Panc1 (cell line): ENCODE measurements around the gene SLC25A33. TPM values are rescaled to one million over a fixed set of nuclear protein-coding genes. Genes with fewer than 3 reads are reported as not detected.

Source experiments
- ATAC-seq: fragments of 200-7000 bp; cut with Tn5 transposase; 2 replicates; pipeline ENCODE4 v1.9.1; 2020; ENCODE audit warnings: mild to moderate bottlenecking, moderate library complexity
- BruUV-seq: library from RNA; stranded (reverse); fragments of 400-500 nt; replicated peaks from 2 replicates; lab custom pipeline; 2021; lab: Mats Ljungman, UMichigan
- CTCF ChIA-PET: fragments of 300-600 bp; sonication (Branson Sonifier 250); formaldehyde crosslinking; loops from one replicate; lab custom pipeline; 2022; ENCODE audit warnings: antibody characterized with exemption; lab: Charles Lee
- POLR2A ChIA-PET: fragments of 300-600 bp; sonication (Branson Sonifier 250); formaldehyde crosslinking; loops from one replicate; lab custom pipeline; 2022; ENCODE audit warnings: antibody characterized with exemption; lab: Charles Lee
- DNase-seq: peaks from one replicate; pipeline ENCODE4 v3.0.0-alpha.2; 2010; ENCODE audit warnings: low read depth, low spot score
- H3K27ac ChIP-seq: 2 replicates; pipeline ENCODE4 v1.5.1; 2011; ENCODE audit warnings: mild to moderate bottlenecking, low read length, inconsistent platforms
- H3K27me3 ChIP-seq: fragments of 200-500 bp; sonication (Bioruptor generic); 2 replicates; pipeline ENCODE4 v1.6.0; 2014; ENCODE audit warnings: low read length, inconsistent platforms; ENCODE audit not compliant: control insufficient read depth, insufficient read depth
- H3K36me3 ChIP-seq: fragments of 200-500 bp; sonication (Bioruptor generic); 2 replicates; pipeline ENCODE4 v1.5.1; 2014; ENCODE audit warnings: inconsistent platforms, mild to moderate bottlenecking, low read length, moderate library complexity; ENCODE audit not compliant: control insufficient read depth, insufficient read depth
- H3K4me1 ChIP-seq: 2 replicates; pipeline ENCODE4 v1.5.1; 2011; ENCODE audit warnings: inconsistent platforms, mild to moderate bottlenecking, low read length, moderate library complexity; ENCODE audit not compliant: control insufficient read depth, insufficient read depth
- H3K4me3 ChIP-seq, 2 experiments: 2 replicates each; pipeline ENCODE4 v1.5.1; 2011 to 2012; ENCODE audit warnings: low read depth in 2 of 2, low read length in 2 of 2, mild to moderate bottlenecking in 2 of 2, inconsistent platforms in 1 of 2, moderate library complexity in 1 of 2
- H3K9me3 ChIP-seq: fragments of 200-500 bp; sonication (Bioruptor generic); 2 replicates; pipeline ENCODE4 v1.5.1; 2014; ENCODE audit warnings: low read depth, mild to moderate bottlenecking, inconsistent platforms, low read length, moderate library complexity; ENCODE audit not compliant: control insufficient read depth, insufficient read depth
- POLR2AphosphoS5 ChIP-seq: IDR thresholded peaks from 2 replicates; pipeline ENCODE4 v1.6.1; 2012; ENCODE audit warnings: mild to moderate bottlenecking, low read depth, low read length, moderate library complexity
- SIN3A ChIP-seq: IDR thresholded peaks from 2 replicates; pipeline ENCODE4 v1.6.1; 2012; ENCODE audit warnings: low read depth, mild to moderate bottlenecking, low read length, moderate library complexity, borderline replicate concordance; ENCODE audit not compliant: insufficient read depth
- TCF7L2 ChIP-seq: IDR thresholded peaks from 2 replicates; pipeline ENCODE4 v1.6.1; 2011; ENCODE audit warnings: mild to moderate bottlenecking, low read depth, low read length, inconsistent platforms
- in situ Hi-C: cut with HindIII; loops from 2 replicates; pipeline ENCODE4 v1.10.0; 2016; ENCODE audit warnings: low sequenced_read_pairs, low pct_unique_long_range_greater_than_20kb
- intact Hi-C: fragments of 100-400 bp; cut with micrococcal nuclease; formaldehyde crosslinking; loops from one replicate; pipeline ENCODE4 v1.10.0; 2022; ENCODE audit not compliant: unreplicated experiment
- total RNA-seq: library from RNA; stranded (reverse); gene quantifications from one replicate; pipeline ENCODE4 v1.2.1, GENCODE V29; 2021; ENCODE audit not compliant: unreplicated experiment
- TF ChIP-seq, protein P1 (sequence below): fragments of 450-650 bp; IDR thresholded peaks from 2 replicates; pipeline ENCODE4 v1.5.1; 2017; ENCODE audit warnings: mild to moderate bottlenecking
- TF ChIP-seq, protein P2 (sequence below), 2 experiments: IDR thresholded peaks; 2 replicates each; pipeline ENCODE4 v1.6.1; 2011 to 2012; ENCODE audit warnings: low read depth in 2 of 2, control low read depth in 1 of 2, low read length in 1 of 2, mild to moderate bottlenecking in 1 of 2, moderate library complexity in 1 of 2; ENCODE audit not compliant: insufficient read depth in 1 of 2

SLC25A33 gene
- total RNA-seq, 1 experiment from 2014 or later: 13.4 TPM

GRCh38 chr1:9537863-9538668 lies 1.2 kb upstream of the SLC25A33 start:
- H3K4me1 ChIP-seq: peaks cover 17% of the 10 kb centered on the region
- ATAC-seq (no peak), DNase-seq (no peak)
- no peak for TF ChIP-seq SIN3A
- intact Hi-C loops: no loop called here
- H3K27me3 ChIP-seq: no peaks in the 10 kb centered on the region
- ChIA-PET POLR2A (interaction anchor here (0.6 kb wide), 1 partner anchor 13 kb away, joined by 3 read pairs; no protein-coding TSS in a partner anchor), CTCF (no interaction called here)
- H3K27ac ChIP-seq: 0 out of 2 replicates have a peak overlapping the region, but pooled peaks have one; percentile 9
- in situ Hi-C loops: no loop called here
- H3K4me3 ChIP-seq: no peak overlapping the region
- BruUV-seq: no TSS peak
- no peaks in the 10 kb centered on the region for H3K9me3 ChIP-seq
- H3K36me3 ChIP-seq: no peaks in the 10 kb centered on the region

DNA sequence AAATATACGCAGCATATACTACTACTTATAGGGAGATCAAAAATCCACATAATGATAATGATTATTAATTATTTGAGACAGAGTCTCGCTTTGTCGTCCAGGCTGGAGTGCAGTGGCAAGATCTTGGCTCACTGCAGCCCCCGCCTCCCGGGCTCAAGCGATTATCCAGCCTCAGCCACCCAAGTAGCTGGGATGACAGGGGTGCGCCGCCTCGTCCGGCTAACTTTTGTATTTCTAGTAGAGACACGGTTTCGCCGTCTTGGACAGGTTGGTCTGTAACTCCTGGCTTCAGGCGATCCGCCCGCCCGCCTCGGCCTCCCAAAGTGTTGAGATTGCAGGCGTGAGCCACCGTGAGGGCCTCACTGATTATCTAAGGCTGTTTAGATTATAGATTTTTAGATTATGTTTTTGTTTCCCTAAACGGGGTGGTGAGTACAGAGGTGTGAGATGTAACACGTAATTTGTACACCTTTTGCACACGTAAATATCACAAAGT lies 548 bp upstream of the SLC25A33 start:
- no peak for TF ChIP-seq SIN3A
- no peak for TF ChIP-seq POLR2AphosphoS5
- no peak for TF ChIP-seq TCF7L2
- TF ChIP-seq, protein P1, sequence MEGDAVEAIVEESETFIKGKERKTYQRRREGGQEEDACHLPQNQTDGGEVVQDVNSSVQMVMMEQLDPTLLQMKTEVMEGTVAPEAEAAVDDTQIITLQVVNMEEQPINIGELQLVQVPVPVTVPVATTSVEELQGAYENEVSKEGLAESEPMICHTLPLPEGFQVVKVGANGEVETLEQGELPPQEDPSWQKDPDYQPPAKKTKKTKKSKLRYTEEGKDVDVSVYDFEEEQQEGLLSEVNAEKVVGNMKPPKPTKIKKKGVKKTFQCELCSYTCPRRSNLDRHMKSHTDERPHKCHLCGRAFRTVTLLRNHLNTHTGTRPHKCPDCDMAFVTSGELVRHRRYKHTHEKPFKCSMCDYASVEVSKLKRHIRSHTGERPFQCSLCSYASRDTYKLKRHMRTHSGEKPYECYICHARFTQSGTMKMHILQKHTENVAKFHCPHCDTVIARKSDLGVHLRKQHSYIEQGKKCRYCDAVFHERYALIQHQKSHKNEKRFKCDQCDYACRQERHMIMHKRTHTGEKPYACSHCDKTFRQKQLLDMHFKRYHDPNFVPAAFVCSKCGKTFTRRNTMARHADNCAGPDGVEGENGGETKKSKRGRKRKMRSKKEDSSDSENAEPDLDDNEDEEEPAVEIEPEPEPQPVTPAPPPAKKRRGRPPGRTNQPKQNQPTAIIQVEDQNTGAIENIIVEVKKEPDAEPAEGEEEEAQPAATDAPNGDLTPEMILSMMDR: no peak
- TF ChIP-seq, protein P2, sequence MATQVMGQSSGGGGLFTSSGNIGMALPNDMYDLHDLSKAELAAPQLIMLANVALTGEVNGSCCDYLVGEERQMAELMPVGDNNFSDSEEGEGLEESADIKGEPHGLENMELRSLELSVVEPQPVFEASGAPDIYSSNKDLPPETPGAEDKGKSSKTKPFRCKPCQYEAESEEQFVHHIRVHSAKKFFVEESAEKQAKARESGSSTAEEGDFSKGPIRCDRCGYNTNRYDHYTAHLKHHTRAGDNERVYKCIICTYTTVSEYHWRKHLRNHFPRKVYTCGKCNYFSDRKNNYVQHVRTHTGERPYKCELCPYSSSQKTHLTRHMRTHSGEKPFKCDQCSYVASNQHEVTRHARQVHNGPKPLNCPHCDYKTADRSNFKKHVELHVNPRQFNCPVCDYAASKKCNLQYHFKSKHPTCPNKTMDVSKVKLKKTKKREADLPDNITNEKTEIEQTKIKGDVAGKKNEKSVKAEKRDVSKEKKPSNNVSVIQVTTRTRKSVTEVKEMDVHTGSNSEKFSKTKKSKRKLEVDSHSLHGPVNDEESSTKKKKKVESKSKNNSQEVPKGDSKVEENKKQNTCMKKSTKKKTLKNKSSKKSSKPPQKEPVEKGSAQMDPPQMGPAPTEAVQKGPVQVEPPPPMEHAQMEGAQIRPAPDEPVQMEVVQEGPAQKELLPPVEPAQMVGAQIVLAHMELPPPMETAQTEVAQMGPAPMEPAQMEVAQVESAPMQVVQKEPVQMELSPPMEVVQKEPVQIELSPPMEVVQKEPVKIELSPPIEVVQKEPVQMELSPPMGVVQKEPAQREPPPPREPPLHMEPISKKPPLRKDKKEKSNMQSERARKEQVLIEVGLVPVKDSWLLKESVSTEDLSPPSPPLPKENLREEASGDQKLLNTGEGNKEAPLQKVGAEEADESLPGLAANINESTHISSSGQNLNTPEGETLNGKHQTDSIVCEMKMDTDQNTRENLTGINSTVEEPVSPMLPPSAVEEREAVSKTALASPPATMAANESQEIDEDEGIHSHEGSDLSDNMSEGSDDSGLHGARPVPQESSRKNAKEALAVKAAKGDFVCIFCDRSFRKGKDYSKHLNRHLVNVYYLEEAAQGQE (IDR thresholded peaks at IDR 0.05; ENCODE audit: insufficient read depth in 1 of 2, low read depth in 2 of 2, low read length in 1 of 2): no peak
- intact Hi-C loops: no loop called here
- CTCF ChIA-PET: no interaction called here
- H3K36me3 ChIP-seq: no peaks in the 10 kb centered on the region
- H3K4me3 ChIP-seq: peak overlapping the region; percentile 33 to 70
- DNase-seq: no peak
- in situ Hi-C loops: no loop called here
- H3K4me1 ChIP-seq: peaks cover 17% of the 10 kb centered on the region
- ATAC-seq: no peak
- no TSS peak for BruUV-seq
- no peaks in the 10 kb centered on the region for H3K9me3 ChIP-seq
- H3K27ac ChIP-seq: peak overlapping the region; percentile 82
- POLR2A ChIA-PET: no interaction called here
- no peaks in the 10 kb centered on the region for H3K27me3 ChIP-seq
